HL-60 (cell line): ENCODE measurements around the gene DSG4.

Experiments
- DNase-seq, 2 experiments: peaks; one replicate each; pipeline ENCODE4 v3.0.0-alpha.2; 2010 to 2020; ENCODE audit warnings: low read depth in 1 of 2, low spot score in 1 of 2
- H3K27ac ChIP-seq: fragments of 250-450 bp; sonication (Bioruptor Pico); replicated peaks from 2 replicates; pipeline ENCODE4 v1.5.1; 2020; ENCODE audit warnings: mild to moderate bottlenecking, moderate library complexity
- H3K27me3 ChIP-seq: fragments of 250-450 bp; sonication (Bioruptor Pico); 2 replicates; pipeline ENCODE4 v1.5.1; 2021; ENCODE audit warnings: mild to moderate bottlenecking, moderate library complexity; ENCODE audit not compliant: insufficient read depth, poor library complexity, severe bottlenecking
- H3K4me3 ChIP-seq: replicated peaks from 2 replicates; pipeline ENCODE4 v1.5.1; 2011; ENCODE audit warnings: mild to moderate bottlenecking, control low read depth, low read length; ENCODE audit not compliant: insufficient read depth
- GABPA ChIP-seq: IDR thresholded peaks from 2 replicates; pipeline ENCODE4 v1.6.1; 2012; ENCODE audit warnings: low read depth
- SPI1 ChIP-seq: IDR thresholded peaks from 2 replicates; pipeline ENCODE4 v1.6.1; 2012; ENCODE audit warnings: low read depth, mild to moderate bottlenecking, borderline replicate concordance
- TF ChIP-seq, protein P1 (sequence below): IDR thresholded peaks from one replicate; pipeline ENCODE4 v1.5.1; 2011; ENCODE audit warnings: low read length, control low read depth, inconsistent platforms; ENCODE audit not compliant: insufficient read depth

DSG4 gene

DNA sequence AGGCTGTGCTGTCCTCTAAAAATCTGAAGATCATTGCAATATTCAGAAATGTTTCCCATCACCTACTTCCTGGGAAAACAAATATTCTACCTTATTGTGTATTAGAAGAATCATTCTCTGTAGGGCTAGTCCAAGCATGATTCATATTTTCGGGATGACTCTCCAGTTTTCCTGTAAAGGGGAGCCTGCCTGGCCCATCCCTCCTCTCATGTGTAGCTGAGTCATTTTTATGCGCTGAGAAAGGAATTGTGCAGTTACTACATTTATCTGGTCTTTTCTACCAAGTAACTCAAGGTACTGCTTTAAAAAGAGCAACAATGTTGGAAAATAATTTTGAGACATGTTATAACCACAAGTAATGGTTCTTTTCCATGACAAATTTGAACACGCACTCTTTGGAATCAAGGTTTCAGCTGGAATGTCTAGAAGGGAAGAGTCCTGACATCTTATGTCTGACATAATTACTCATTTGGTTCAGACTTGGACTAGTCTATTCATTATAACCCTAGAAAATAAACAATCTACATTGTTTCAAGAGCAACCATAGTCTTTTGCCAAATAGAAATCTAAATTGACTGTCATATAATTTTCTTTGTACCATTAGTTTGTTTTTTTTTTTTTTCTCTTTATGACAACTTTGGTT lies 77.6 kb downstream of the DSG4 start:
- Histone ChIP-seq H3K27me3 (no peaks in the 10 kb centered on the region), H3K4me3 (no peak overlapping the region), H3K27ac (no peak overlapping the region)
- no peak for DNase-seq
- TF ChIP-seq SPI1, result no peak
- TF ChIP-seq, protein P1, sequence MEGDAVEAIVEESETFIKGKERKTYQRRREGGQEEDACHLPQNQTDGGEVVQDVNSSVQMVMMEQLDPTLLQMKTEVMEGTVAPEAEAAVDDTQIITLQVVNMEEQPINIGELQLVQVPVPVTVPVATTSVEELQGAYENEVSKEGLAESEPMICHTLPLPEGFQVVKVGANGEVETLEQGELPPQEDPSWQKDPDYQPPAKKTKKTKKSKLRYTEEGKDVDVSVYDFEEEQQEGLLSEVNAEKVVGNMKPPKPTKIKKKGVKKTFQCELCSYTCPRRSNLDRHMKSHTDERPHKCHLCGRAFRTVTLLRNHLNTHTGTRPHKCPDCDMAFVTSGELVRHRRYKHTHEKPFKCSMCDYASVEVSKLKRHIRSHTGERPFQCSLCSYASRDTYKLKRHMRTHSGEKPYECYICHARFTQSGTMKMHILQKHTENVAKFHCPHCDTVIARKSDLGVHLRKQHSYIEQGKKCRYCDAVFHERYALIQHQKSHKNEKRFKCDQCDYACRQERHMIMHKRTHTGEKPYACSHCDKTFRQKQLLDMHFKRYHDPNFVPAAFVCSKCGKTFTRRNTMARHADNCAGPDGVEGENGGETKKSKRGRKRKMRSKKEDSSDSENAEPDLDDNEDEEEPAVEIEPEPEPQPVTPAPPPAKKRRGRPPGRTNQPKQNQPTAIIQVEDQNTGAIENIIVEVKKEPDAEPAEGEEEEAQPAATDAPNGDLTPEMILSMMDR, result no peak
- TF ChIP-seq GABPA, result no peak
